Head of caudate nucleus (tissue), 42 donors: ENCODE results near the gene GLRA3.
A peak's percentile ranks its signal among the peaks of the same experiment; 100 is the strongest.
"Not testable (repeated sequence)": the region's sequence is repeated elsewhere in the genome, so short reads cannot be mapped to it uniquely, and the experiment has no call there.

Experiments
- DNase-seq, 42 donors: peaks; one replicate each; pipeline versions ENCODE4 v3.0.0 to v3.0.0-alpha.2; 2020 to 2021; ENCODE audit warnings: mixed read lengths in 7 of 42
- intact Hi-C: fragments of 100-400 bp; cut with DNase I; formaldehyde crosslinking; loops from one replicate; pipeline ENCODE4 v1.15.0; 2022

GLRA3 gene

DNA sequence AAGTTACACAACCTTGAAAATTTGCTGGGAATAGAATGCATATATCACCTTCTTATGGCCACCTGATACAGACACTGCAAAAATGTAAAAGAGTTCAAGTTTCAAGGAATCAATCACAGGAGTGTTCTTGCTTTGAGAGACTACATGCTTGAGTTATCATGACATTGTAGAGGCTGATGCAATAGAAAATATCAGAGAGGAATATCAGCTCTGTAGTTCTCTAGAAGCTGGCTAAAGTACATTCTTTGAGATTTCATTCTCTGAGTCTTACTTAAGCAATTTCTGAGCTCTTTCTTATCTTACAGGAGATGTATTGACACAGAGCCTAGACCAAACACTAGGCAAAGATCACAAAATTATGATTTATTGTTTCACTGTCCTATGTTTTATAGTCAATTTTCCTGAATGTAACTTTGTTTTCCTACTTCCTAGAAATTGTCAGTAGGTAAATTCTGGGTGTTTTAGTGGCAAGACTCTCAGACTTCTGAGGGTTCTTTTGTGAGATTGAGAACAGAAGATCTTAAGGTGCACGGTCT, 154.7 kb downstream of the GLRA3 start:
- intact Hi-C loops, result no loop called here

DNA sequence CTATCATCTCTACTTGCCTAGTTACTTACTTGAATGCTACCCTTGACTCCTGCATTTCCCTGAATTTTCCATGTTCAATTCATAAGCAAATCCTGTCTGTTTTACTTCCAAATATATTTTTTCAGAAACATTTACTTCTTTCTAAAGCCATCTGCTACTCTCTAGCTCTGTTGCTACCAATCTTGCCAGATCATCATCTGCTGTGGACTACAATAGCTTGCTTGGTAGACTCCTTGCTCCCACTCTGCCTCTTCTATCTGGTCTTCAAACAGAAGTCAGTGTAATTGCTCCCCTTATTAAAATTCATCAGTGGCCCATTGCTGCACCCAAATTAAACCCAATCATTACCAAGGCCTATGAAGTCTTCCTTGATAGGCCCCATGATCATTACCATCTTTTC, 155.2 kb downstream of the GLRA3 start:
- intact Hi-C loops, result no loop called here
- no peak for DNase-seq

More for the DNA sequence above, 154.7 kb downstream of the GLRA3 start:
- DNase-seq, result no peak

DNA sequence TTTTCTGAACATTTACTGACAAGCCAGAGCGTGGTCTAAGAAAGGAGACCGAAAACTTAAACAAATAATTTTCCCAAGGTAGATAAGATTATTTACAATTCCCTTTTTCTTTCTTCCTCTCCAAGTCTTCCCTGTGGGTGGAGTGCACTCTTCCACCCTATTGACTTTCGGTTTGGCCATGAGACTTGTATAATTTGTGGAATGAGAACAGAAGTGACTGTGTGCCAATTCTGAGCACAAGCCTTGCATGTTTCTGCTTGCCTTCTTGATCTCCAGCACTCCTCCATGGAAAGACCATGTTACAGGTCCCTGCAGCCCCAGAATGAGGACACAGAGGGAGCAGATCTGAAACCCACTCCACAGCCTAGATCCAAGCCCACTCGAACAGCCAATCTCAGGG, 156.8 kb downstream of the GLRA3 start:
- intact Hi-C loops, result no loop called here
- DNase-seq, result no peak

DNA sequence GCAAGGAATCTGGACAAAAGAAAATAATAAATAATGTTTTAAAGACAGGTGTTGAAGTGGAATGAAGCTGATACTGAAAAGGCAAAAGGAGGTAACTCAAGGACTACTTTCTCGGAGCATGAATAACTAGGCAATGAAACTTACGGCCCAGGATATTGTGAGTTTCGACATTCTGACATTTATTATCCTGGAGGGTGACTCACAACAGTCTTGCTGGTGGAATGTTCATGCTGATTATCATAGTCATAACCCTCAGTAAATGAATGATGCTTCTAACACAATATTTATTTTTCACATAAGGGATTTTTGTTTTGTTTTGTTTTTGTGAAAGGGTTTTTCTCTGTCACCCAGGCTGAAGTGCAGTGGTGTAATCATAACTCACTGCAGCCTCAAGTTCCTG, 159.8 kb downstream of the GLRA3 start:
- intact Hi-C loops, result no loop called here

DNA sequence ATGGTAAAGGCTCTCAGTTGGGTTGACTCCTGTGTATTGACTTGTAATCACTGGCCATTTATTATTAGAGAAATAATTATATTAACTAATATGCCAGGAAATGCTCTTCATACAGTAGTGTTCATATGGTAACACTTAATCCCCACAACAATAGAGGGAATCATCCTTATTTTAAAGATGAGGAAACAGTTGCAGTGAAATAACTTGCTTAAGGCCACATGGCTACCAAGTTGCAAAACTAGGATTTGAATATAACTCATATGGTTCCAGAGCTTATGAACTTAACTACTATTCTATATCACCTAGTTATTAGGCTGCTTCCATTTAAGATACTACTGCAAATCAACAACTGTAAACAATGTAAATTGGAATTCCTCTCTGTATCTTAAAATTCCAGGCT, 163.2 kb downstream of the GLRA3 start:
- intact Hi-C loops, result no loop called here
- DNase-seq, result no peak

More for the DNA sequence above, 159.8 kb downstream of the GLRA3 start:
- no peak for DNase-seq

DNA sequence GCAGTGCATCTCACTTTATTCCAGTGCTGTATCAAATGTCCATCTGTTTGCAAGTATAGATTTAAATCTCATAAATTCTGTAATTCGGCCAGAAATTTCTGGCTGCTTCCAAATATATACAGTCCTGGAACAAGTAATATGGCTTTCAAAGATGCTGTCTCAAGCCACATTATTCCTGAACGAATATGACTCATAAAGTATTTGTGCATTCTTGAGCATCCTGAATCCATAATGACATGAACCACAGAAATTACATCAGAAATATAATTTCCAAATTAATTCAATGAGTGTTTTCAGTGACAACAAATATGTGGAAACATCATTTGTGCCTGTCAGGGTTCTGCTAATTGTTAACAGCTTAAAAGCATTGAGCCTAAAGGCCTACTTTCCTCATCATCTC, 165.8 kb downstream of the GLRA3 start:
- intact Hi-C loops, result no loop called here
- no peak for DNase-seq

DNA sequence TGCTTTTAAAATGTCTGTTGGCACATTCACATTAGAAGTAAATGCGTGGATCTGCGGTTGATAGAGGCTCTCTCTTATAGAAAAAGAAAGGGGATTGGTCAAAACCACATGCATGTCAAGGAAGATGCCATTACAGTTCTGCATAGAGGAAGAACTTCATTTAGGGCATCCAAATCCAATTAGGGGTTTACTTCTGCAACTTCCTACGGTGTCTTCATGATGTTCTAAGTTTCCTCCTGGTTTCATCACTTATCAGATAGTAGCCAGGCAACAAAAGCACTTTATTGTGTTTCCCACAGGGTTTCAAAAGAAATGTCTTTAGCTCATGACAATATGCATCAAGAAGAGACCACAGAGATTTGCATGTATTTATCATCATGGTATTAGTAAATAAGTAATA, 170.8 kb downstream of the GLRA3 start:
- no peak for DNase-seq
- intact Hi-C loops, result no loop called here

DNA sequence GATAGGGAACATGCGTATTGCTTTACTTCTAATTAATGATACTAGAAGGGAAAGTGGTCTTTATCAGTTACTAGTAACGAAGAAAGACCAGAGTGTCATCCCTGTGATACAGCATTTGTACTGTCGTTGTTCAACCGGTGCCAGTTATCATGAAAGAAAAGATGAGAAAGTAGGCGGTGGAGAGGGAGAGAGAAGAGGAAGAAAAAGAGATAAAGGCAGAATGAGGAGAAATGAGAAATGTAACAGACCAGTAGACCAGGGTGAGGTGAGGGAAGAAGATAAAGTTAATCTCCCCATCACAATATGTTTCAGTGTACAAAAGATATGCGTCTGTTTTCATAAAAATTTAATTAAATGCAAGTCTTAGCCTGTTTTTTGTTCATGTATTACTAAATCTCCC, 171.6 kb downstream of the GLRA3 start:
- intact Hi-C loops, result no loop called here
- no peak for DNase-seq

DNA sequence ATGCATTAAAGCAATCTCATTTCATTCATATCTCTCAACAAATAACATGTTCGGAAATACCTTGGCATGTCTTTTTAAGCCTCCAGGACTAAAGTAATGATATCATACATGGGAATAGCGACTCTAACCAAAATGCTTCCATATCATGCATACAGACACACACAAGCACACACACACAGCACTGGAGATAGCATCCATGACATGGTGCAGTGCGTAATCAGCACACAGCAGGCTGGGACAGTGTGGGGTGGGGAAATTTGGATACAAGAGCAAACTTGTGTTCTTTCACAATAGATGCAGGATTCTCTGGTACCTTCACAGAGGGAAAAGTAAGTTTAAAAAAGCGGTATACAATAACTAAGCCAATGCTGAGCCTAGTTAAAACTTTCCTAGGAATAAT, 174.4 kb downstream of the GLRA3 start:
- intact Hi-C loops, result no loop called here
- no peak for DNase-seq

DNA sequence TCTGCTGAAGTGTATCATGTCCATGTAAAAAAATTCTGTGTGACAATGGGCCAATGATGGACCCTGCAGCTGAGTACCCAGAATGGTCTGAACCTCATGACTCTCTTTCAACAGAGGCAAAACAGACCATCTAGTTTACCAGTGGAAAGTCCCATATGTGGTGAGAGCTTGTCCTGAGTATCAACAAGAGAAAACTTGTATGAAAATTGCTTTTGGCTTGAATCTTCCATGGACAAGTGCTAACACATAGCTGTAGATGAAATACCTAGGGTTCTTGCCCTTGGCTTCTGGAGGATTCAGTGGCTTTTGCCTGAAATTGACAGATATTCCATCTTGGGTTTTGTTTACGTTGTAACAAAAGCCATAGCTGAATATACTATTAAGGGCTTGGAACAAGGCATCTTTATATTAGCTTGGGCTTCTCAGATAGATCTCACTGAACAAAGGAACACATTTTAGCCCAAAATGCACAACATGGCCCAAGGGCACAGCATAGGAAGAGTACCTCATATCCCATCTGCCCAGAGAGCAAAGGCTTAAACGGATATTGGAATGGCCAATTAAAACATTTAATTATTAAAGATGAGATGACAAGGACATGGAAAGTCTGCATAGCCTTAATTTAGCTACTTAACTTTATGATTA, 178.2 kb downstream of the GLRA3 start:
- intact Hi-C loops, result no loop called here

DNA sequence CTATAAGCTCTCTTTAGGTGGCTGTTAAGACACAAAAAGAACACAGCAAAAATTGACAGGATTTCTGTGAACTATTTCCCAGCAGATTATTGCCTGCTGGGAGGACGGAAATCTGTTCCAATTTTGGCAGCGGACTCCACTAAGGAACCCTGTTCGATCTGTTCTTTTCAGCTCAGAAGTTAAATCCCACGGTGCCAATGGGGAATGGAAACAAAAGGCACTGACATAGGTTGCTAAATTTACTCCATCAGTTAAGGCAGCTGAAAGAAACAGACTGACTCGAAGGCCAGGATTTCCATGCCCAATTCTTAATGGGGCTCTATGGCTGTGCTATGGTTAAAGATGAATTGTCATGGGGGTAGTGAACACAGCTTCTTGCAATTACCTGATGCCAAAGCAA, 180.2 kb downstream of the GLRA3 start:
- intact Hi-C loops, result no loop called here

More for the DNA sequence above, 178.2 kb downstream of the GLRA3 start:
- DNase-seq, result no peak

DNA sequence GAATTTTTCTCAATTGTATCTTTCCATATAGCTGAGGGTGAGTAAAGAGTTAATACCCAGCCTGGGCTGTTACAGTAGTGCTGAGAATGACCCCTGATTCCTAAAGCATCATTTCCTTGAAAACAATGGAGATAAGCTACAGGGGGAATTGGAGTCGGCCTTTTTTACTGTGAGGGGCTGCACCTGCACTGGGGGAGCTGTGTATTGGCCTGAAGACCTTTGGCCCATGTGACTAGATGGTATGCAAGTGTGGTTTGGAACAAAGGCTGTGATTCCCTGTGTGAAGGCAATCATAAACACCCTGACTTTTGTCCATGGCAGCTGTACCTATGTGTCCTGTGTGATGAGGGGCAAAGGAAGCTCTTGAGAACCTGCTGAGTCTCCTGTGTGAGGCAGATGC, 182.7 kb downstream of the GLRA3 start:
- intact Hi-C loops, result no loop called here
- no peak for DNase-seq

More for the DNA sequence above, 180.2 kb downstream of the GLRA3 start:
- DNase-seq, result no peak

DNA sequence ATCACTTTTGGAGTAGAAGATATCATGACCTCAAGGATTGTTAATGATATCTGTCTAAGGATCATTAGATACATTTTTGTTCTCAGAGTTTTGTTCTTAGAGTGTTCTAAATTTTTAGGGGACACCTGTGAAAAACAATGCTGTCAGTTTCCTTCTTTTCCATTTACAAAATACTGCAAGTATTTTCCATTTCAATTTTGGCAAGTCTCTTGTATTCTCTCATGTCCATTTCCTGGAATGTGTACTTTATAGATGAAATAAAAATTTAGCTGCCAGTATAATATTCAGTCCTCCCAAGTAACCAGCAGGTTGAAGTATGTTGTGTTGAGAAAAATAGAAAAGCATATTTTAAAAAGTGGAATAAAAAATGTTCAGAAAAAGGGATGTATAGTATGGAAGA, 188.9 kb downstream of the GLRA3 start:
- no peak for DNase-seq
- intact Hi-C loops, result no loop called here

DNA sequence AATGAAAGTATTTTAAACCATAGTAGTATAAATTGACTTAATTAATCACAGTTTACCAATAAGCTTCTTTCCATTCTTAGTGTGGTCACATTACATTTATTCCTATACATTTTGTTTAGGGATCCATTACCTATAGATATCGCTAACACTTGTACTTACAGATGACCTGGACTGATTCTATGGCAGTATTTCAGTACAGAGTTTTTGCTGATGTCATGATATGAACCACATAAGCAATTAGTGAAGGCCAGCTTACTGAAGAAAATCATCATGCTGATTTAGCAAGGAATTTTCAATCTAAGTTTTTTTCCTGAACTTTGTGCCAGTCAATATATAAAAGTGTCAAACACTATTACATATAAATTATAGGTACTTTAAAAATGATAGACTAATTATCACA, 193.3 kb downstream of the GLRA3 start:
- intact Hi-C loops, result loop anchor here (10.0 kb wide), 1 partner anchor 271 kb away; no protein-coding TSS in a partner anchor
- DNase-seq, result no peak

DNA sequence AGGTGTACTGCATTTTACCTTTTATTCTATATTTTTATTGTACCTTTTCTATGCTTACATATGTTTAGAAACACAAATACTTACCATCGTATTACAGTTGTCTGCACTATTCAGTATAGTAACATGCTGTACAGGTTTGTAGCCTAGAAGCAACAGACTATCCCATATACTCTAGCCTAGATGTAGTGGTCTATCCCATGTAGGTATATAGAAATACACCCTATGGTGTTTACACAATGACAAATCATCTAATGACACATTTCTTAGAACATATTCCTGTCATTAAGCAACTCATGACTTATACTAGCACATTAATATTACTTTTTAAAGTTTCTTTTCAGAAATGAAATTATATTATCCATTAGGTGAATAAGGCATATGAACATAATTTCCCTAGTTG, 195.6 kb downstream of the GLRA3 start:
- no peak for DNase-seq
- intact Hi-C loops, result loop anchor here (10.0 kb wide), 1 partner anchor 269 kb away; no protein-coding TSS in a partner anchor

DNA sequence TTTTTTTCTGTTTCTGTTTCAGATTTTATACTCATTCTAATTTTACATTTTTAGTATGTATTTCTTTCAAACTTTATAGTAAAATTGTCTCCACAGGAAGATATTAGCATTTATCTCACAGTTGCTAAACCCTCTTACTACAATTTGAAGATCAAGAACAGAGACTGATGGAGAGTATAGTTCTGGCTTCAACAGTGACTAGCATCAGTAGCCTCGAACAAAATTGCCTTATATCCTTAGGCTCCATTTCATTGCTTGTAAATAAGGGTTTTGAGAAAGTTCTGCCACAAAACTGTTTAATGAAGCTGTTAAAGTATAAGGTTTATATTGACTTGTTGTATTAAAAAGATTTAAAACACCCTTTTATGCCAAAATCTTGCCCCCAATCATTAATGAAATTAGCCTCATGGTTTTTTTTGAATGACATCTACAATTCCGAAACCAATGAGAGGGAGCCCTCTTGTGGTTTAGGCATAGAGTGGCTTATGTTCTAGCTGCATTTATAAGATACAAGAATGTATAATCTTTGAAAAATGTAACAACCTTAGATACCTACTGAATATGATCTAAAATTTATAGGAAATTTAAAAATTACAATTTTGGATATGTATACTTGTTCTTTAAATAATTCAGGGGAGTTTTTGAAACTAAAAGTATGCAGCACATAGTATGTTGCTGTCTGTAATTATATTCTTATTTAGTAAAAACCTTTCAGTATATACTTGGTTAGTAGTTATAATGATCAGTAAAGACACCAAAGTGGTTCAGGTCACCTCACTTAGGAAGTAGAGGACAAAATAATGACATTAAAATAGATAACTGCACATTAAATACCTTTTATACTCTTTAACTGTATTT, 196.9 kb downstream of the GLRA3 start:
- DNase-seq, result peak in 6 of 42 donors; percentile 8 to 38 (median 21)
- intact Hi-C loops, result loop anchor here (10.0 kb wide), 1 partner anchor 267 kb away; no protein-coding TSS in a partner anchor

DNA sequence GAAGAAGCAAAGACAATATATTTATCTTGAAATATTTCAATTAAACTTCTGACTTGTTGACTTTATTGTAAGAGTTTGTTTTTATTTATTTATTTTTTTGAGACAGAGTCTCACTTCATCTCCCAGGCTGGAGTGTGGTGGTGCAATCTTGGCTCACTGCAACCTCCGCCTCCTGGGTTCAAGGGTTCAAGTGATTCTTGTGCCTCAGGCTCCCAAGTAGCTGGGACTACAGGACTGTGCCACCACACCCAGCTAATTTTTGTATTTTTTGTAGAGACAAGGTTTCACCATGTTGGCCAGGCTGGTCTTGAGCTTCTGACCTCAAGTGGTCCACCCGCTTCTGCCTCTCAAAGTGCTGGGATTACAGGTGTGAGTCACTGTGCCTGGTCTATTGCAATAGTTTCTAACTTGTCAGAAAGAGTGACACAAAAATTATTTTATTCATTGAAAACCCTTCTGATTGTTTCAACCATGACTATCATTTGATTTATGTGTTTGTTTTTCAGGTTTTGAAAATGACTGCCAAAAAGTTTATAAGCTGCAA, 199.1 kb downstream of the GLRA3 start:
- intact Hi-C loops, result loop anchor here (10.0 kb wide), 1 partner anchor 265 kb away; no protein-coding TSS in a partner anchor
- not testable (repeated sequence) for DNase-seq

DNA sequence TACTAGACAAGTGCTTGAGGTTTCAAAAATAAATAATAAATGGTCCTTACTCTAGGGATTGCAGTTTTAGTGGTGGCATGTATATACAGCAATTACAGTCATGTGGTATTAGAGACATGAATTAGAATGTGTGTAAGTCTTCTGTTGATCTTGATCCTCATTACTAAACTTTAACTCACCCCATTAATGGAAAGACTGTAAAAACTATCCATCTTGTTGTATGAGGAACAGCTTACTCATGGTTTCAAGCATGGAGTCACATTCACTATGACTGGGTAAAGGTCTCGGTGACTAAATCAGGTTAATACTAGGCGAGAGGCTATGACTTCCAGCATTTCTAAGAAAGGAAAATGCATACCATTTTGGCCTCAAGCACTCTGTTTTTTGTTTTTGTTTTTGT, 199.8 kb downstream of the GLRA3 start:
- no peak for DNase-seq
- intact Hi-C loops, result no loop called here

DNA sequence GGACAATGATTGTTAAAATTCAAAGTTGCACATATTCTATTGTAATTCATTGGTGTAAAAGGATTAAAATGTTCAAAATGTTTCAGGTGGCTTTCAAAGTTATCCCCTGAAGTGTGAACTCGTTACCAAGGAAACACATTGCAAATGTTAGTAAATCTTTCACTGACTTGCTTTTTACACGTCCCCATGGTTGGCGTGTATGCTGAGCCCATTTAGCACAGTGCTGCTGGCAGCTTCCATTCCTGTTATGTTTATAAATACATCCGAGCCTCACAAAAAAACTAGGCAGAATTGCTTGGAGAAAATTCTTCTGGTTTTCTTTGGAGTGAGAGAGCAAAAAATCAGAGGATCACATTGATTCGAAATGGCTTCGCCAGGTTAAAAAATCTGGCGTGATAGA, 200.9 kb downstream of the GLRA3 start:
- peak in 1 of 42 donors; percentile 2 for DNase-seq
- intact Hi-C loops, result no loop called here

DNA sequence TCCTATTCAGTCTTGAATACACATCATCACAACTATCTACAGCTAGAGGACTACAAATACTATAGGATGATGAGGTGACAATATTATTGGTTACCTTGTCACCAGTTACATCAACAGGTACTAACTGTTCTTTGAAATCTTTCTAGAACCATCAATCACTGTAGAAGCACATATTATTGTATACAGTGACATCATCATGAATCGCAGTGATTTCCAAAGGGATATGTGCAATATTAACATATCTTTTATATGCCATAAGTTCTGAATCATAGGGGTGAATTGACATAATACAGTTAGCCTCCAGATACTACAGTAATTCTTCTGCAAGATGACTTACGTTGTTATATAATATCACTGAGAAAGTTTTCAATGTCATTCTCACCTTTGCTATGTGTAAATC, 201.6 kb downstream of the GLRA3 start:
- intact Hi-C loops, result no loop called here
- DNase-seq, result no peak
